Lower lobe of right lung (tissue), 2 donors: ENCODE measurements around the gene SLC66A3. TPM values are rescaled to one million over a fixed set of nuclear protein-coding genes. Genes with fewer than 3 reads are reported as not detected.

Experiments
- ATAC-seq, 2 donors: fragments of 200-7000 bp; cut with Tn5 transposase; one replicate each; pipeline ENCODE4 v1.9.1; 2020 to 2022; ENCODE audit warnings: mild to moderate bottlenecking in 2 of 2, moderate library complexity in 2 of 2
- DNase-seq: peaks from one replicate; pipeline ENCODE4 v3.0.0-alpha.2; 2020
- H3K27ac ChIP-seq: fragments of 200-600 bp; one replicate; pipeline ENCODE4 v1.8.0; 2022
- H3K27me3 ChIP-seq: fragments of 200-600 bp; one replicate; pipeline ENCODE4 v1.8.0; 2022; ENCODE audit warnings: low read depth
- H3K36me3 ChIP-seq: fragments of 200-600 bp; one replicate; pipeline ENCODE4 v1.8.0; 2022; ENCODE audit warnings: mild to moderate bottlenecking
- H3K4me1 ChIP-seq: fragments of 200-600 bp; one replicate; pipeline ENCODE4 v1.8.0; 2022
- H3K4me3 ChIP-seq: fragments of 200-600 bp; one replicate; pipeline ENCODE4 v1.8.0; 2022; ENCODE audit warnings: mild to moderate bottlenecking
- H3K9me3 ChIP-seq: fragments of 200-600 bp; one replicate; pipeline ENCODE4 v1.8.0; 2022
- intact Hi-C: fragments of 100-400 bp; cut with DNase I; formaldehyde crosslinking; loops from one replicate; pipeline ENCODE4 v1.11.0; 2022
- total RNA-seq: library from RNA; stranded (reverse); fragmentation: NEBNext Ultra II Directional; extraction: Animal tissue kit (Norgen Biotek cat#: 25700); gene quantifications from one replicate; pipeline ENCODE4 v1.2.1, GENCODE V29; 2021
- TF ChIP-seq, protein P1 (sequence below): fragments of 200-600 bp; IDR thresholded peaks from one replicate; pipeline ENCODE4 v1.8.0; 2022; ENCODE audit warnings: antibody characterized with exemption, mild to moderate bottlenecking
- donor health status: DM: no; HTN: yes; CAD: no; lungs with severe emphysema.

SLC66A3 gene
- total RNA-seq, 1 donor from 2014 or later = 23.8 TPM

- Histone ChIP-seq H3K27ac (no peak overlapping the region), H3K9me3 (no peaks in the 10 kb centered on the region), H3K27me3 (no peaks in the 10 kb centered on the region), H3K36me3 (no peaks in the 10 kb centered on the region), H3K4me1 (peaks cover 26% of the 10 kb centered on the region), H3K4me3 (no peak overlapping the region)
- DNase-seq (no peak), ATAC-seq (no peak)
- TF ChIP-seq, protein P1, sequence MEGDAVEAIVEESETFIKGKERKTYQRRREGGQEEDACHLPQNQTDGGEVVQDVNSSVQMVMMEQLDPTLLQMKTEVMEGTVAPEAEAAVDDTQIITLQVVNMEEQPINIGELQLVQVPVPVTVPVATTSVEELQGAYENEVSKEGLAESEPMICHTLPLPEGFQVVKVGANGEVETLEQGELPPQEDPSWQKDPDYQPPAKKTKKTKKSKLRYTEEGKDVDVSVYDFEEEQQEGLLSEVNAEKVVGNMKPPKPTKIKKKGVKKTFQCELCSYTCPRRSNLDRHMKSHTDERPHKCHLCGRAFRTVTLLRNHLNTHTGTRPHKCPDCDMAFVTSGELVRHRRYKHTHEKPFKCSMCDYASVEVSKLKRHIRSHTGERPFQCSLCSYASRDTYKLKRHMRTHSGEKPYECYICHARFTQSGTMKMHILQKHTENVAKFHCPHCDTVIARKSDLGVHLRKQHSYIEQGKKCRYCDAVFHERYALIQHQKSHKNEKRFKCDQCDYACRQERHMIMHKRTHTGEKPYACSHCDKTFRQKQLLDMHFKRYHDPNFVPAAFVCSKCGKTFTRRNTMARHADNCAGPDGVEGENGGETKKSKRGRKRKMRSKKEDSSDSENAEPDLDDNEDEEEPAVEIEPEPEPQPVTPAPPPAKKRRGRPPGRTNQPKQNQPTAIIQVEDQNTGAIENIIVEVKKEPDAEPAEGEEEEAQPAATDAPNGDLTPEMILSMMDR = no peak
- intact Hi-C loops = no loop called here
These were observed 23.9 kb upstream of the SLC66A3 start for GRCh38 chr2:11131166-11131920.

DNA sequence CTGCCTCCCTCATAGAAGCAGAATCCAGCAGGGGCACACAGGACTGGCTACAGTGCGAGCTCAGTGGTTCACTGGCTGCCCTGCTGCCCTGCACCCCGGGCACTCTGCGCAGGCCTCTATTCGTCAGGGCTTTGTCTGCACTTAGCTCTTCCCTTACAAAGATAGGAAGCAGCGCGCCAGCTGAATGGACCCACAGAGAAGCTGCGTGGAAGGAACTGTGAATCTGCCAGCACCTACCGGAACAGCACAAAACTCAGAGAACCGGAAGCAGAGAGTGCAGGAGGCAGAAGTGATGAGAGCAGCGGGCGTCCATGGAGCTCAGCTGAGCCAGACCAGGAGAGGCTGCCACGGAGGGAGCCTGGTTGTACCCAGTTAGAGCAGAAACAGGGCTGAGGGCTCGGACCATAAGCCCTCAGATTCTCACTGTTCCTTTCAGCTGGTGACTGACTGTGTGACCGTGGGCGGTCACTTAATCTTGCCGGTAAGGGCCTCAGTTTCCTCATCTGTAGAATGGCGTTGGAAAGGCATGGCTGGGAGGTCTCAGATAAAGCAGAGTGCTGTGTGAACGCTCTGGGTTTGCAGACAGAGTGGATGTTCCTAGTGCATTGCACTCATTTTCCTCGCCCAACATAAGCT, 23.1 kb upstream of the SLC66A3 start:
- DNase-seq = no peak
- H3K36me3 ChIP-seq = no peaks in the 10 kb centered on the region
- no peak overlapping the region for H3K4me3 ChIP-seq
- no peaks in the 10 kb centered on the region for H3K27me3 ChIP-seq
- peaks cover 26% of the 10 kb centered on the region for H3K4me1 ChIP-seq
- intact Hi-C loops = no loop called here
- no peak overlapping the region for H3K27ac ChIP-seq
- TF ChIP-seq, protein P1 = no peak
- no peak for ATAC-seq
- H3K9me3 ChIP-seq = no peaks in the 10 kb centered on the region

DNA sequence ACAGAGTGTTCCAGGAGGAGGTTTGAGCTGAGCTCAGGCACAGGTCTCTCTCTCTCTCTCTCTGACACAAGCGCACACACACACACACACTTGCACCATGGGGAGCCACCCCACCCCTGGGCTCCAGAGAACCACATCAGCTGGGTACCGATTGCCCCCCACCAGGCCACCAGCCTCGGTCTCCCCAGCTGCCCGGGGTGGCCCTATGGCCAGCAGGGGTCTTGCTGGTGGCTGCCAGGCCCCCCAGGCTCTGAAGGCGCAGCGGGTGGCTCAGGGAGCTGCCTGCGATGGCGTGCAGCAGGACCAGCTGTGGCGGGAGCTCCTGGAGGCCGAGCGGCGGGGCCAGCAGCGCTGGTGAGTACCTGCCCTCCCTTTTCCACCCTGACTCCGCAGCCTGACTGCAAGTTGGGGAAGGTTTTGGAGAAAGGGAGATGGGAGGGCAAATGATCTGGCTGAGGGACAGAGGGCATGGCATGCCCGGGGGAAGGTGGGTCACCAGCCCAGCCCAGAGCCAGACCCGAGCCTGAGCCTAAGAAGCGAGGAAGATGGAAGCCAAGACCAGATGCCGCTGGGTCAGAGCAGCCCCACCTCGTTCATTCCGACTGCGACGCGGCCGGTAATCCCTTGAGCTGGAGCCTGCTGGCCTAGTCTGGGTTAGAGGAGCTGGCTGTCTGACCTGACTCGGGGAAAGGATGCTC, 21.9 kb upstream of the SLC66A3 start:
- Histone ChIP-seq H3K4me1 (peaks cover 26% of the 10 kb centered on the region), H3K27ac (peak overlapping the region; percentile 46), H3K4me3 (peak overlapping the region; percentile 58), H3K36me3 (no peaks in the 10 kb centered on the region), H3K9me3 (no peaks in the 10 kb centered on the region), H3K27me3 (no peaks in the 10 kb centered on the region)
- DNase-seq = no peak
- TF ChIP-seq, protein P1 = no peak
- intact Hi-C loops = no loop called here
- ATAC-seq = peak; percentile 9 to 16

GRCh38 chr2:11133936-11134320, 21.3 kb upstream of the SLC66A3 start:
- Histone ChIP-seq H3K27me3 (no peaks in the 10 kb centered on the region), H3K36me3 (no peaks in the 10 kb centered on the region), H3K4me1 (peaks cover 26% of the 10 kb centered on the region), H3K9me3 (no peaks in the 10 kb centered on the region), H3K4me3 (peak overlapping the region; percentile 58), H3K27ac (no peak overlapping the region)
- DNase-seq = no peak
- intact Hi-C loops = no loop called here
- ATAC-seq = no peak
- TF ChIP-seq, protein P1 = no peak

DNA sequence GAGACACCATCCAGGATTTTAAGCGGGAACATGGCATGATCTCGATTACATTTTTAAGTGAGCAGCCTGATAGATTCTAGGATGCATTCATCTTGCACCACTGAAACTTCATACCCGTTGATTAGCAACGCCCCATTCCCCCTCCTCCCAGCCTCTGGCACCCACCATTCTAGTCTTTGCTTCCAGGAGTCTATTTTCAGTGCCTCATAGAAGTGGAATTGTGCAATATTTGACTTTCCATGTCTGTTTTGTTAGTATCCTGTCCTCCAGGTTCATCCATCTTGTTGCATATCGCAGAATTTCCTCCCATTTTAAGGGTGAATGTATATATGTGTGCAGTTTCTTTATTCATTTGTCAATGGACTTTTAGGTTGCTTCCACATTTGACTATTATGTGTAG, 20.9 kb upstream of the SLC66A3 start:
- no peak for DNase-seq
- intact Hi-C loops = no loop called here
- H3K27ac ChIP-seq = no peak overlapping the region
- no peak for ATAC-seq
- H3K4me3 ChIP-seq = no peak overlapping the region
- H3K9me3 ChIP-seq = no peaks in the 10 kb centered on the region
- H3K4me1 ChIP-seq = peaks cover 26% of the 10 kb centered on the region
- TF ChIP-seq, protein P1 = no peak
- H3K27me3 ChIP-seq = no peaks in the 10 kb centered on the region
- H3K36me3 ChIP-seq = no peaks in the 10 kb centered on the region
